RPMI8226 (cell line): ENCODE results near the gene CELF2.

Experiments used
- DNase-seq: peaks from one replicate; pipeline ENCODE4 v3.0.0-alpha.2; 2015

The CELF2 gene

DNA sequence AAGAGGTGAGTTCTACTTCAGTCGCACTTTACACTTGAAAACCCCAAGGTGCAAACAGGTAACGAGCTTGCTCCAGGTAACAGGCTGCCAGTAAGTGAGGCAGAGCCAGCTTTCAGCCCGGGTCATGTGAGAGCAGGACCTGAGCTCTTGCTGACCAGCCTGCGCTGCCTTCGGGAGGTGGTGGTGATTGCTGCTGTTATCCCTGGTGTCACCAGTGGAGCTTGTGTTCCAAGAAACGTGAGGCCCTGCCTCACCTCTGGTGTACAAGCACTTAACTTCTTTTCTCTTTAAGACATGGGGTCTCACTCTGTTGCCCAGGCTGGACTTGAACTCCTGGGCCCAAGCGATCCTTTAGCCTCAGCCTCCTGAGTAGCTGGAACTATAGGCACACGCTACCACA lies 265.0 kb downstream of the CELF2 start:
- no peak for DNase-seq

DNA sequence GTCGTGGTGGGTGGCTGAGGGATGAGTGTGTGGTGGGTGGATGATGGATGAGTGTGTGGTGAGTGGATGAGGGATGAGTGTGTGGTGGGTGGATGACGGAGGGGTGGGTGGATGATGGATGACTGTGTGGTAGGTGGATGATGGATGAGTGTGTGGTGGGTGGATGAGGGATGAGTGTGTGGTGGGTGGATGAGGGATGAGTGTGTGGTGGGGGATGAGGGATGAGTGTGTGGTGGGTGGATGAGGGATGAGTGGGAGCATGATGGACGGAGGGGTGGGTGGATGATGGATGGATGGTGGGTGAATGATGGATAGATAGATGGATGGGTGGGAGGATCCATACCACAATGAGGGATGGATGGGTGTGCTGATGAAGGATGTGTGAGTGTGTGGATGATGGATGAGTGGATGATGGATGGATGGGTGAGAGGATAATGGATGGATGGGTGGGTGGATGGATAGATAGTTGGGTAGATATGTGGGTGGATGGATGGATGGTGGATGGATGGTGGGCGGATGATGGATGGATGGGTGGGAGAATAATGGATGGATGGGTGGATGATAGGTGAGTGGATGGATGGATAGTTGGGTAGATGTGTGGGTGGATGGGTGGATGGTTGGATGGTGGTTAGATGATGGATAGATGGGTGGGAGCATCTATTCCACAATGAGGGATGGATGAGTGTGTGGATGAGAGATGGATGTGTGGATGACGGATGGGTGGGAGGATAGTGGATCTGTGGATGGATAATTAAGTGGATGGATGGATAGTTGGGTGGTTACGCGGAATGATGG lies 266.8 kb downstream of the CELF2 start:
- DNase-seq = no peak

- no peak for DNase-seq
These were observed 267.5 kb downstream of the CELF2 start for GRCh38 chr10:11285171-11285570.

- no peak for DNase-seq
These were observed 268.7 kb downstream of the CELF2 start for GRCh38 chr10:11286261-11286852.

DNA sequence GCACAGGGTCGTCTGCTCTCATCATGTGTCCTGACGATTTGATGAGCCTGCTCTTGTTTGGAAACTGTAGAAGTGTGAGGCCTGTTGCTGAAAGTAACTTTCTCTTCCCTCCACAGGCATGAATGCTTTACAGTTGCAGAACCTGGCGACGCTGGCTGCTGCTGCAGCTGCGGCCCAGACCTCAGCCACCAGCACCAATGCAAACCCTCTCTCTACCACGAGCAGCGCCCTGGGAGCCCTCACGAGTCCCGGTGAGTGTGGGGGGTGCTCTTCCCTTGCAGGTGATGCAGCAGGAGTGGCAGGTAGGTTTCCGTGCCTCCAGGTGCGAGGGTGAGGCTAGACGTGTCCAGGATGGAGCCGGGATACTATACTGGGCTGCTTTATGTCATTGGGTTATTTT lies 270.6 kb downstream of the CELF2 start:
- no peak for DNase-seq

DNA sequence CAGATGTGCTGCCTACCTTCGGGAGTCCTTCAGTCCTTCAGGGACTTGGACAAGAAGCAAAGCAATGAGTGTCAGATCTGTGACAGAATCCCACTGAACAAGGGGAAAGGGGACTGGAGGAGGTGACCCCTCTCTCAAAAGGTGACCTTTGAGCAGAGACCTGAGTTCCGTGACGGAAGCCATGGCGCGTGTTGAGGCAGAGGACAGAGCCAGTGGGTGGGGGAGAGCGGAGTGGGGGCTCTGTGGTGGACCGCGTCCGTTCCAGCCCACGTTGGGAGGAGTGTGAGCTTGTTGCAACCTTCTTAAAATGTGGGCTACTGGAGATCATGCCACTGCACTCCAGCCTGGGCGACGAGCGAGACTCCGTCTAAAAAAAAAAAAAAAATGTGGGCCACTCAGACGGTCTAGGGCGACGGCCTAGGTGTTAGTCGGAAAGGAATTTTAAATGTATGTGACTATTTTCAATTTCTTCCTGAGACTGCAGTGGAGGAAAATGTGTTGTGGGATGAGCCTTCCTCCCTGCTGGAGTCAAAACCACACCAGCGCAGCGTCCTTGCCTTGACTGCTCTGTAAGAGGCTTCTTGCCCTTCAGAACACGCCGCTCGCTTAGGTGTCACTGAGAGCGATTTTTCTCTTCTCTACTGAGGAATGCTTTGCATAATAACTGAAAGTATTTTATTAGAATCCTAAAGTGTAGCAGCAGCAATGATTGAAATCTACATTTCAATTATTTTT lies 272.7 kb downstream of the CELF2 start:
- DNase-seq = no peak

GRCh38 chr10:11292576-11293302 lies 275.1 kb downstream of the CELF2 start:
- no peak for DNase-seq

- DNase-seq = no peak
These were observed 275.7 kb downstream of the CELF2 start for GRCh38 chr10:11293332-11293731.

DNA sequence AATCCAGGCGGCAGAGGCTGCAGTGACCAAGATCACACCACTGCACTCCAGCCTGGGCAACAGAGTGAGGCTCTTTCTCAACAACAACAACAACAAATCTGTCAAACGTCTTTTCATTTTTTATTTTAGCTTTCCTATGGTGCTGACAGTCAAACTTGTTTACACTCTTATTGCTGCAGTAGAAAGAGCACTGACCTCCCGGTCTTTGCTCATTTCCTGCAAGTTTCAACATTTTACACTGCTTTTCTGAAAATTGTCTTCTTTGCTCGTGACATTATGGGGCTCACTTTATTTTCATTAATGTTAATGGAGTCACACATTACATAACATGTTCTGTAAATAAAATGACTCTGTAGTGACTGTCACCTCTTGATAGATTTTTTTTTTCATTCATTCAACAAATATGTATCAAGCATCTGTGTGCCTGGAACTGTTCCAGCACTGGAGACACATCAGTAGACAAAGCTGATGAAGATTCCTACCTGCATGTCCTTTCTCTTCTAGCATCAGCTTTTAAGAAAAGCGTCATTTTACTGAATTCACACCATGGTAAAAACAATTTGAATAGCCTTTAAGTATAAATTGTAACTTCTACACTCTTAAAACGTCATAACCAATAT lies 277.3 kb downstream of the CELF2 start:
- no peak for DNase-seq

DNA sequence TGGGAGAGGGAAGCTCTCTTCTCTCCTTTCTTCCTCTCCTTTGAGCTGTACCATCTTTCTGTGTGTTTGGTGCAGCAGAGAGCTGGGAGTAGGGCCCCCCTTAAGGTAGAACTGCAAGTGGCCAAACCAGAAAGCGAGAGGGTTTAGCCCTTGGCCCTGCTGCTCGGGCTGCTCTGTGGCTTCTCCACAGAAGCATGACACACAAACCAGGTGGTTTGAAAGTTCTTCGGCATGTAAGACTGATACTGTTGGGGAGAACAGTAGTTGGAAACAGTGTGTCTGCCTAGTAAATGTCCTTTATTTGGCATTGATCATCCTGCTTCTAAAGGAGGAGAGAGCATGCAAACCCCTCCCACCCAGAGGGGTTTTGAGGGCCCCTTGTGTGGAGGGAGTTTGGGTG lies 277.8 kb downstream of the CELF2 start:
- DNase-seq = no peak

- DNase-seq = no peak
These were observed 279.5 kb downstream of the CELF2 start for GRCh38 chr10:11297136-11297535.

DNA sequence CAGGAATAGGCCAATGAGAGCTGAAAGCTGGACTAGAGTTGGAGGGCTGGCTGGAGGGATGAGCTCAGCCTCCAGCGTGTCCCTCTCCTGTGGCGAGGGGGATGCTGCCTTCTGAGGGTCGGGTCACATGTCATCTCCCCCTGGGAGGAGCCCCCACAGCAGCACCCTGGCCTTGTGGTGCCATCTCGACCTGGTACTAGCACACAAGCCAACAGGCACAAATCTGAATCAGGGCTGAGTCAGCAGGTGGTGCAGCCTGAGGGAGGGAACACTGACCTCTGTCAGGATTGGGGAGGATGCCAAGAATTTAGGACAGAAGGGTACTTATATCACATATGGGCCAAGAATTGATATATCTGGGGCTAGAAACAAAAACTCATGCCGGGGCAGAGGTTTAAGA lies 280.4 kb downstream of the CELF2 start:
- no peak for DNase-seq

GRCh38 chr10:11299125-11299524 lies 281.5 kb downstream of the CELF2 start:
- DNase-seq = no peak

GRCh38 chr10:11300026-11300425 lies 282.4 kb downstream of the CELF2 start:
- DNase-seq = no peak

DNA sequence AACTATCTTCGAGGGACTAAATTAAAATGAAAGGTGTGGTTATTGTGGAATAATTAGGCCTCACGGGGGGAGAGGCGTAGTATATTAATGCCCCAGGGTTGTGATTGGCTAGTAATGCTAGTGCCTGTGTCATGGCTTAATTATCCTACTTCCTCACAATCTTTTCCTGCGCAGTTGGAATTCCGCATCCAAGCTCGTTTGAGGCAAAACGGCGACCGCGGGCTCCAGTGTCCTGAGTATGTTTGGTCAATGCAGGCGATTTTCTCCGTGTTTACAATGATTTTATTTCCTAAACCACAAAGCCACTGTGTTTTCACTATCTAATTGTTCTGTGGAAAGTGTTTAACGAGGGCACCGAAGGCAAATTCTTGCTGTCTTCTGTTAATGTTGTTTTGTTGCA lies 282.9 kb downstream of the CELF2 start:
- no peak for DNase-seq

DNA sequence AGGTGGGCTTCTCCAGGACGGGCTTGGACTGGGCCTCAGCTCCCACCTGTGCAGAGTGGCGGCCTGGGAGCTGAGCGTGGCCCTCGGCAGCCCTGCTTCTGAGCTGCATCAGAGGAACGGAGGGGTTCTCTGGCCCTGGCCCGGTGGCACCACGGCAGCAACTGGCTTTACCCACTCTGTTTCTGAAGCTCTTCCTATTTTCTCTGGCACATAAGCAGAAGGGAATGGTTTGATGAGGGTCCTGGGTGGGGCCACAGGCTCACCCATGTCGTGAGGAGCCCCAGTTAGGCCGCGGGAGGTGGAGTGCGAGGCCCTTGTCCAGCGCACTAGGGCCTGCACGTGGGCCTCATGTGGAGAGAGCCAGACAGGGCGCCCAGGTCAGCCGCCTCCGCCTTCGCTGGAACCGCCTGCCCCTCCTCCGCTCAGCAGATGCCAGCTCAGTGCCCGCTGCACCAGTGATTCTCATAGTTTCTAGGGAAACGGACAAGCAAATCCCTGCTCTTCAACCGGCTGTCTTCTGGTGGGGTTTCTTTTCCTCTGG lies 284.0 kb downstream of the CELF2 start:
- DNase-seq = no peak

- no peak for DNase-seq
These were observed 284.5 kb downstream of the CELF2 start for GRCh38 chr10:11302181-11302580.

DNA sequence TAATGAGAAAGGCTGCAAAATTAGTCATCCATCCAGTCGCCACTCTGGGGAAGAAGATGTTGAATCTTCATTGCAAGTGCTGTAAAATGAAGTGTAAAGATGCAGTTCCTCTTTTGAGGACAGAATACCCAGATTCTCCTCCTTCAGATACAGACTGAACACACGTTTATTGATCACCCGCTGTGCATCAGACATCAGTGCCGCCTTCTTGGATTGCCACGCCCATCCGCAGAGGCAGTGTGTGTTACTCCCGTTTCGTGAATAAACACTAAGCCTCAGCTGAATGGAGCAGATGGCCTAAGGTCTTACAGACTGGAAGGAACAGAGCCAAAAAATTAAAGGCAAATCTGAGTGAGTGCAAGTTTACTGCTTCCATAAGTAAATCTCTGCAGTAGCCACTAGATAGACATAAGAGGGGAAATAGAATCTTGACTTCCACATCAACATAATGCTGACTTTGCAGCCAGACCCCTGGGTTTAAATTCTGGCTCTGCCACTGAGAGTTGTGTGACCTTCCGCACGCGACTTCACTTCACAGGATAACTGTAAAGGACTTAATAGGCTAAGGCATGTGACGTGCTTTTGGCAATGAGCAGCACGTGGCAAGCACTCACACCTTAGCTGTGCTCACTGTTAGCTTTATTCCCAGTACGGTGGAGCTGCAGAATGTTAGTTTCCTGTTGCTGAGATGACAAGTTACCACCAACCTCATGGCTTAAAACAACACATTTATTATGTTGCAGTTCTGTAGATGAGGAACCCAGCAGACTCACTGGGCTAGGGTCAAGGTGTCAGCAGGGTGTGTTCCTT lies 285.9 kb downstream of the CELF2 start:
- DNase-seq = no peak

- DNase-seq = no peak
These were observed 287.4 kb downstream of the CELF2 start for GRCh38 chr10:11304906-11305585.

- no peak for DNase-seq
These were observed 288.3 kb downstream of the CELF2 start for GRCh38 chr10:11305825-11306593.
